Measurements from ENCODE around the gene DYRK1A.

DNA sequence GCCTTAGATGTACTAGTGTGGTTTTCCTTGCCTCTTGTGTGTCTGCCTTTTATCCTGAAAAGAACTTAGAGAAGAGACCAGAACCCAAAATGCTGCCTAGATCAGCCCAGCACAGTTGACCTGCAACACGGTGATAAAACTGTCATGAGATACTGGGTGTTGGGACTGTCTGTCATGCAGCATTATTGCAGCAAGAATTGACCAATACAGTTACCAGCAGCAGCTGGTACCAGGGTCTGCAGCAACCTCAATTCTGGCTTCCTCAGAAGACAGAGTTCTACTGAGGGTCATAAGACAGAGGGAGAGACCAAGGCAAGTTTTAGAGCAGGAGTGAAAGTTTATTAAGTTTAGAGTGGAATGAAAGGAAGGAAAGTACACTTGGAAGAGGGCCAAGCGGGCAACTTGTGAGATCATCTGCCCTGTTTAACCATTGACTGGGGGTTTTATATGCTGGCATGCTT, 182.0 kb downstream of the DYRK1A start:
- TF ChIP-seq, protein P1, sequence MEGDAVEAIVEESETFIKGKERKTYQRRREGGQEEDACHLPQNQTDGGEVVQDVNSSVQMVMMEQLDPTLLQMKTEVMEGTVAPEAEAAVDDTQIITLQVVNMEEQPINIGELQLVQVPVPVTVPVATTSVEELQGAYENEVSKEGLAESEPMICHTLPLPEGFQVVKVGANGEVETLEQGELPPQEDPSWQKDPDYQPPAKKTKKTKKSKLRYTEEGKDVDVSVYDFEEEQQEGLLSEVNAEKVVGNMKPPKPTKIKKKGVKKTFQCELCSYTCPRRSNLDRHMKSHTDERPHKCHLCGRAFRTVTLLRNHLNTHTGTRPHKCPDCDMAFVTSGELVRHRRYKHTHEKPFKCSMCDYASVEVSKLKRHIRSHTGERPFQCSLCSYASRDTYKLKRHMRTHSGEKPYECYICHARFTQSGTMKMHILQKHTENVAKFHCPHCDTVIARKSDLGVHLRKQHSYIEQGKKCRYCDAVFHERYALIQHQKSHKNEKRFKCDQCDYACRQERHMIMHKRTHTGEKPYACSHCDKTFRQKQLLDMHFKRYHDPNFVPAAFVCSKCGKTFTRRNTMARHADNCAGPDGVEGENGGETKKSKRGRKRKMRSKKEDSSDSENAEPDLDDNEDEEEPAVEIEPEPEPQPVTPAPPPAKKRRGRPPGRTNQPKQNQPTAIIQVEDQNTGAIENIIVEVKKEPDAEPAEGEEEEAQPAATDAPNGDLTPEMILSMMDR (IDR thresholded peaks at IDR 0.05 in 2 of 3, conservative IDR thresholded peaks at IDR 0.05 in 1 of 3; ENCODE audit: borderline replicate concordance in 1 of 3, insufficient read depth in 1 of 3, low read depth in 2 of 3, low read length in 2 of 3) = no peak
- TF ChIP-seq RAD21 (IDR thresholded peaks at IDR 0.05; ENCODE audit: low read depth) (no peak), CBX3 (IDR thresholded peaks at IDR 0.05; ENCODE audit: low read depth) (no peak), POLR2A (IDR thresholded peaks at IDR 0.05; ENCODE audit: borderline replicate concordance, extremely low read depth, insufficient read depth, insufficient read length) (no peak), TCF7L2 (IDR thresholded peaks at IDR 0.05; ENCODE audit: borderline replicate concordance, extremely low read depth, insufficient read depth, insufficient read length) (no peak), EZH2 (IDR thresholded peaks at IDR 0.05) (no peak), POLR2AphosphoS5 (IDR thresholded peaks at IDR 0.05; ENCODE audit: low read depth, low read length) (no peak), YY1 (IDR thresholded peaks at IDR 0.05; ENCODE audit: extremely low read depth, insufficient replicate concordance, low read depth, low read length) (no peak), ZNF274 (IDR thresholded peaks at IDR 0.05; ENCODE audit: low read depth, low read length) (no peak)
- TF ChIP-seq, protein P2, sequence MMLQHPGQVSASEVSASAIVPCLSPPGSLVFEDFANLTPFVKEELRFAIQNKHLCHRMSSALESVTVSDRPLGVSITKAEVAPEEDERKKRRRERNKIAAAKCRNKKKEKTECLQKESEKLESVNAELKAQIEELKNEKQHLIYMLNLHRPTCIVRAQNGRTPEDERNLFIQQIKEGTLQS (IDR thresholded peaks at IDR 0.05) = no peak
- TF ChIP-seq, protein P3, sequence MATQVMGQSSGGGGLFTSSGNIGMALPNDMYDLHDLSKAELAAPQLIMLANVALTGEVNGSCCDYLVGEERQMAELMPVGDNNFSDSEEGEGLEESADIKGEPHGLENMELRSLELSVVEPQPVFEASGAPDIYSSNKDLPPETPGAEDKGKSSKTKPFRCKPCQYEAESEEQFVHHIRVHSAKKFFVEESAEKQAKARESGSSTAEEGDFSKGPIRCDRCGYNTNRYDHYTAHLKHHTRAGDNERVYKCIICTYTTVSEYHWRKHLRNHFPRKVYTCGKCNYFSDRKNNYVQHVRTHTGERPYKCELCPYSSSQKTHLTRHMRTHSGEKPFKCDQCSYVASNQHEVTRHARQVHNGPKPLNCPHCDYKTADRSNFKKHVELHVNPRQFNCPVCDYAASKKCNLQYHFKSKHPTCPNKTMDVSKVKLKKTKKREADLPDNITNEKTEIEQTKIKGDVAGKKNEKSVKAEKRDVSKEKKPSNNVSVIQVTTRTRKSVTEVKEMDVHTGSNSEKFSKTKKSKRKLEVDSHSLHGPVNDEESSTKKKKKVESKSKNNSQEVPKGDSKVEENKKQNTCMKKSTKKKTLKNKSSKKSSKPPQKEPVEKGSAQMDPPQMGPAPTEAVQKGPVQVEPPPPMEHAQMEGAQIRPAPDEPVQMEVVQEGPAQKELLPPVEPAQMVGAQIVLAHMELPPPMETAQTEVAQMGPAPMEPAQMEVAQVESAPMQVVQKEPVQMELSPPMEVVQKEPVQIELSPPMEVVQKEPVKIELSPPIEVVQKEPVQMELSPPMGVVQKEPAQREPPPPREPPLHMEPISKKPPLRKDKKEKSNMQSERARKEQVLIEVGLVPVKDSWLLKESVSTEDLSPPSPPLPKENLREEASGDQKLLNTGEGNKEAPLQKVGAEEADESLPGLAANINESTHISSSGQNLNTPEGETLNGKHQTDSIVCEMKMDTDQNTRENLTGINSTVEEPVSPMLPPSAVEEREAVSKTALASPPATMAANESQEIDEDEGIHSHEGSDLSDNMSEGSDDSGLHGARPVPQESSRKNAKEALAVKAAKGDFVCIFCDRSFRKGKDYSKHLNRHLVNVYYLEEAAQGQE (IDR thresholded peaks at IDR 0.05; ENCODE audit: low read depth) = no peak
- TF ChIP-seq, protein P4, sequence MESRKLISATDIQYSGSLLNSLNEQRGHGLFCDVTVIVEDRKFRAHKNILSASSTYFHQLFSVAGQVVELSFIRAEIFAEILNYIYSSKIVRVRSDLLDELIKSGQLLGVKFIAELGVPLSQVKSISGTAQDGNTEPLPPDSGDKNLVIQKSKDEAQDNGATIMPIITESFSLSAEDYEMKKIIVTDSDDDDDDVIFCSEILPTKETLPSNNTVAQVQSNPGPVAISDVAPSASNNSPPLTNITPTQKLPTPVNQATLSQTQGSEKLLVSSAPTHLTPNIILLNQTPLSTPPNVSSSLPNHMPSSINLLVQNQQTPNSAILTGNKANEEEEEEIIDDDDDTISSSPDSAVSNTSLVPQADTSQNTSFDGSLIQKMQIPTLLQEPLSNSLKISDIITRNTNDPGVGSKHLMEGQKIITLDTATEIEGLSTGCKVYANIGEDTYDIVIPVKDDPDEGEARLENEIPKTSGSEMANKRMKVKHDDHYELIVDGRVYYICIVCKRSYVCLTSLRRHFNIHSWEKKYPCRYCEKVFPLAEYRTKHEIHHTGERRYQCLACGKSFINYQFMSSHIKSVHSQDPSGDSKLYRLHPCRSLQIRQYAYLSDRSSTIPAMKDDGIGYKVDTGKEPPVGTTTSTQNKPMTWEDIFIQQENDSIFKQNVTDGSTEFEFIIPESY (IDR thresholded peaks at IDR 0.05; ENCODE audit: extremely low read depth, insufficient replicate concordance, low read length) = no peak
